Measurements from ENCODE around the gene EHF. TPM values are rescaled to one million over a fixed set of nuclear protein-coding genes. Genes with fewer than 3 reads are reported as not detected.

The EHF gene
- total and polyA plus RNA-seq, 2 of the 8 experiments (the other 6 are each of a cell fraction or from before 2014, with no cell fraction given): not detected

GRCh38 chr11:34629711-34630110, 8.8 kb downstream of the EHF start (continued):
- TF ChIP-seq E2F6 (IDR thresholded peaks at IDR 0.05) (no peak), RAD21 (IDR thresholded peaks at IDR 0.05 in 1 of 2, conservative IDR thresholded peaks at IDR 0.05 in 1 of 2; ENCODE audit: low read depth in 2 of 2, low read length in 2 of 2) (no peak), ZNF274 (IDR thresholded peaks at IDR 0.05; ENCODE audit: borderline replicate concordance, extremely low read depth, low read length) (no peak), CBX5 (IDR thresholded peaks at IDR 0.05; ENCODE audit: low read depth, low read length) (no peak)
